MCF 10A (cell line): ENCODE results near the gene CMTM8. TPM values are rescaled to one million over a fixed set of nuclear protein-coding genes. Genes with fewer than 3 reads are reported as not detected.

Experiments
- BruUV-seq: library from RNA; stranded (reverse); fragments of 400-500 nt; replicated peaks from 2 replicates; lab custom pipeline; 2021; lab: Mats Ljungman, UMichigan
- CTCF ChIA-PET: fragments of 300-600 bp; sonication (Branson Sonifier 250); formaldehyde crosslinking; extraction: SDS; loops from one replicate; lab custom pipeline; 2021; ENCODE audit warnings: antibody characterized with exemption, inconsistent platforms; lab: Yijun Ruan, JAX
- POLR2A ChIA-PET: fragments of 300-600, 350-650 bp; sonication (Branson Sonifier 250); formaldehyde crosslinking; extraction: SDS; loops from one replicate; lab custom pipeline; 2020; ENCODE audit warnings: antibody characterized with exemption, inconsistent platforms; lab: Yijun Ruan, JAX
- DNase-seq: peaks from one replicate; pipeline ENCODE4 v3.0.0-alpha.2; 2018; ENCODE audit not compliant: unreplicated experiment
- H3K27ac Mint-ChIP-seq: one replicate; pipeline ENCODE4 v1.8.0; 2022; ENCODE audit warnings: mild to moderate bottlenecking, low read depth, mixed read lengths; ENCODE audit not compliant: unreplicated experiment
- H3K27me3 Mint-ChIP-seq: one replicate; pipeline ENCODE4 v1.8.0; 2022; ENCODE audit warnings: mixed read lengths; ENCODE audit not compliant: insufficient read depth, unreplicated experiment
- H3K36me3 Mint-ChIP-seq: one replicate; pipeline ENCODE4 v1.8.0; 2022; ENCODE audit warnings: mild to moderate bottlenecking, moderate library complexity, mixed read lengths; ENCODE audit not compliant: insufficient read depth, unreplicated experiment
- H3K4me1 Mint-ChIP-seq: one replicate; pipeline ENCODE4 v1.8.0; 2022; ENCODE audit warnings: mixed read lengths; ENCODE audit not compliant: insufficient read depth, unreplicated experiment
- H3K4me3 Mint-ChIP-seq: one replicate; pipeline ENCODE4 v1.8.0; 2022; ENCODE audit warnings: mild to moderate bottlenecking, moderate library complexity, mixed read lengths; ENCODE audit not compliant: unreplicated experiment
- H3K9me3 Mint-ChIP-seq: one replicate; pipeline ENCODE4 v1.8.0; 2022; ENCODE audit warnings: mixed read lengths; ENCODE audit not compliant: unreplicated experiment
- CTCF ChIP-seq: fragments of 200-600 bp; IDR thresholded peaks from one replicate; pipeline ENCODE4 v1.8.0; 2022; ENCODE audit warnings: antibody characterized with exemption, mild to moderate bottlenecking; ENCODE audit not compliant: unreplicated experiment
- intact Hi-C: fragments of 100-400 bp; cut with micrococcal nuclease; formaldehyde crosslinking; loops from 2 replicates; pipeline ENCODE4 v1.14.1; 2022
- total RNA-seq: library from RNA; stranded (reverse); gene quantifications from 2 replicates; pipeline ENCODE4 v1.2.3, GENCODE V29; 2022

CMTM8 gene
- total RNA-seq, 1 experiment from 2014 or later: 3.8 TPM

GRCh38 chr3:32219537-32219936 is 18.9 kb upstream of the CMTM8 start:
- H3K27me3 Mint-ChIP-seq: no peaks in the 10 kb centered on the region
- H3K4me3 Mint-ChIP-seq: no peak overlapping the region
- H3K36me3 Mint-ChIP-seq: no peaks in the 10 kb centered on the region
- ChIA-PET POLR2A (no interaction called here), CTCF (no interaction called here)
- intact Hi-C loops: no loop called here
- no peak overlapping the region for H3K27ac Mint-ChIP-seq
- TF ChIP-seq CTCF: no peak
- no peaks in the 10 kb centered on the region for H3K4me1 Mint-ChIP-seq
- BruUV-seq: no TSS peak
- DNase-seq: no peak
- H3K9me3 Mint-ChIP-seq: no peaks in the 10 kb centered on the region

DNA sequence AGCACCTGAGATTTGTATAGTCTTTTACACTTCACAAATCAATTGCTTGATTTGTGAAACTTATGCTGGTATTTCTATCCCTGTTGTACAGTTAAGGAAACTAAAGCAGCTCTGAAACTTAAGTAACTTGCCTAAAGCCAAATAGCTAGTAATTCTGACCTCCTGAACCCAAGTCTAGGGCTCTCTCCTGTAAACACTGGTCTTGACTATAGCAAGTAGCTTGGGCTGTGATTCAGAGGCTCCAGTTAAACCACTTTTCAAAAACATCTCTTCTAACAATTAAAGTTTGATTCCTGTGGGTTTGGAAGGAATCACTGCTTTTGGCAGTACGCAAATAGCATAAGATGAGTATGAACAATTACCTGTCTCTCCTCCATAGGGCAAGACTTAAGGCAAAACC is 18.5 kb upstream of the CMTM8 start:
- ChIA-PET POLR2A (no interaction called here), CTCF (no interaction called here)
- no TSS peak for BruUV-seq
- TF ChIP-seq CTCF: no peak
- intact Hi-C loops: no loop called here
- Mint-ChIP-seq H3K27me3 (no peaks in the 10 kb centered on the region), H3K36me3 (no peaks in the 10 kb centered on the region), H3K9me3 (no peaks in the 10 kb centered on the region), H3K4me3 (no peak overlapping the region), H3K4me1 (no peaks in the 10 kb centered on the region), H3K27ac (no peak overlapping the region)
- DNase-seq: no peak

DNA sequence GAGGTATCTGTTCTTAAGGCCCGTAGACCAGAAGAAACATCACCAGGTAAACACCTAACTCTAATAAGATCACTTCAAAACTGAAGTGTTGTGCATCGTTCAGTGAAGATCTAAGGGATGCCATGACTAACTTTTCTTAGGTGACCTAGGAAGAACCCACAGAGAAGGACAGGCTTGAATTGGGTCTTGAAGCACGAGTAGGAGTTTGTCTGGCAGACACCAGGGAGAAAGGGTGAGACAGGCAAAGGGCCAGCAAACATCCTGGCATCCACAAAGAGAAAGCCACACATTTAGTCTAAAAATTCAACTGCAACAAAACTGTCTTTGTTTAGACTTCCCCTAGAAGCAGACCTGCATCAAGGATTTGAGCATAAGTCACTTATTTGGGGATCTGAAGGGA is 15.5 kb upstream of the CMTM8 start:
- intact Hi-C loops: no loop called here
- DNase-seq: no peak
- CTCF ChIA-PET: interaction anchor here (0.7 to 1.1 kb wide), 2 partner anchors 52 to 65 kb away, joined by 3 read pairs; no protein-coding TSS in a partner anchor
- Mint-ChIP-seq H3K36me3 (no peaks in the 10 kb centered on the region), H3K9me3 (no peaks in the 10 kb centered on the region), H3K4me1 (peaks cover 10% of the 10 kb centered on the region), H3K27ac (no peak overlapping the region), H3K27me3 (no peaks in the 10 kb centered on the region), H3K4me3 (no peak overlapping the region)
- no TSS peak for BruUV-seq
- TF ChIP-seq CTCF: no peak
- POLR2A ChIA-PET: no interaction called here

- Mint-ChIP-seq H3K9me3 (no peaks in the 10 kb centered on the region), H3K36me3 (no peaks in the 10 kb centered on the region), H3K4me1 (peaks cover 10% of the 10 kb centered on the region), H3K4me3 (no peak overlapping the region), H3K27ac (no peak overlapping the region), H3K27me3 (no peaks in the 10 kb centered on the region)
- TF ChIP-seq CTCF: no peak
- DNase-seq: no peak
- no TSS peak for BruUV-seq
- ChIA-PET POLR2A (interaction anchor here (0.6 to 0.9 kb wide), 2 partner anchors 10 to 52 kb away, joined by 3 read pairs; no protein-coding TSS in a partner anchor), CTCF (interaction anchor here (1.0 kb wide), 1 partner anchor 10 kb away, joined by 4 read pairs; no protein-coding TSS in a partner anchor)
- intact Hi-C loops: no loop called here
These were observed 14.4 kb upstream of the CMTM8 start for GRCh38 chr3:32224016-32224516.
